Breast epithelium (tissue), 4 donors: ENCODE measurements around the gene CRLF1. TPM values are rescaled to one million over a fixed set of nuclear protein-coding genes. Genes with fewer than 3 reads are reported as not detected.

ENCODE experiments used
- DNase-seq, 2 donors: peaks; one replicate each; pipeline ENCODE4 v3.0.0-alpha.2; 2019; ENCODE audit warnings: low spot score in 2 of 2
- H3K27ac ChIP-seq, 2 donors: fragments of 200-600 bp; sonication (generic) in 1 of 2; one replicate each; pipeline ENCODE4 v1.5.1; 2016 to 2019; ENCODE audit warnings: mild to moderate bottlenecking in 1 of 2
- H3K27me3 ChIP-seq, 2 donors: fragments of 200-600 bp; sonication (generic) in 1 of 2; one replicate each; pipeline versions ENCODE4 v1.5.1 to v1.6.0; 2017 to 2019; ENCODE audit warnings: control low read depth in 1 of 2, mild to moderate bottlenecking in 1 of 2
- H3K36me3 ChIP-seq: fragments of 200-600 bp; one replicate; pipeline ENCODE4 v1.5.1; 2019
- H3K4me1 ChIP-seq, 2 donors: fragments of 200-600 bp; sonication (generic); one replicate each; pipeline ENCODE4 v1.5.1; 2016 to 2019; ENCODE audit warnings: control low read depth in 1 of 2
- H3K4me3 ChIP-seq, 3 donors: fragments of 200-600 bp; sonication (generic); 1 replicate in 2 of 3; 2 replicates in 1 of 3; pipeline ENCODE4 v1.5.1; 2016 to 2019; ENCODE audit warnings: mild to moderate bottlenecking in 3 of 3, moderate library complexity in 2 of 3
- H3K9me3 ChIP-seq, 2 donors: fragments of 200-600 bp; sonication (generic) in 1 of 2; one replicate each; pipeline ENCODE4 v1.5.1; 2016 to 2019; ENCODE audit warnings: control low read depth in 1 of 2
- POLR2A ChIP-seq: fragments of 450-650 bp; IDR thresholded peaks from one replicate; pipeline ENCODE4 v1.6.1; 2016; ENCODE audit warnings: antibody characterized with exemption, mild to moderate bottlenecking, moderate library complexity
- POLR2AphosphoS5 ChIP-seq, 3 donors: sonication (generic); formaldehyde crosslinking; IDR thresholded peaks; one replicate each; pipeline ENCODE4 v1.6.1; 2017; ENCODE audit warnings: antibody characterized with exemption in 3 of 3
- intact Hi-C: fragments of 100-400 bp; cut with DNase I; formaldehyde crosslinking; loops from one replicate; pipeline ENCODE4 v1.15.1; 2023; ENCODE audit warnings: low total_unique reads
- total RNA-seq, 3 donors: library from RNA; depleted of rRNA; stranded (reverse); fragments of >200 nt; gene quantifications; one replicate each; pipeline ENCODE4 v1.1.0, GENCODE V29; 2016
- TF ChIP-seq, protein P1 (sequence below), 3 donors: fragments of 450-650 bp; IDR thresholded peaks; one replicate each; pipeline ENCODE4 v1.5.1; 2016 to 2017; ENCODE audit warnings: antibody characterized with exemption in 3 of 3, mild to moderate bottlenecking in 3 of 3, moderate library complexity in 3 of 3

The CRLF1 gene
- total RNA-seq, 3 donors from 2014 or later: 5.6 to 68.6 (median 21.0) TPM

DNA sequence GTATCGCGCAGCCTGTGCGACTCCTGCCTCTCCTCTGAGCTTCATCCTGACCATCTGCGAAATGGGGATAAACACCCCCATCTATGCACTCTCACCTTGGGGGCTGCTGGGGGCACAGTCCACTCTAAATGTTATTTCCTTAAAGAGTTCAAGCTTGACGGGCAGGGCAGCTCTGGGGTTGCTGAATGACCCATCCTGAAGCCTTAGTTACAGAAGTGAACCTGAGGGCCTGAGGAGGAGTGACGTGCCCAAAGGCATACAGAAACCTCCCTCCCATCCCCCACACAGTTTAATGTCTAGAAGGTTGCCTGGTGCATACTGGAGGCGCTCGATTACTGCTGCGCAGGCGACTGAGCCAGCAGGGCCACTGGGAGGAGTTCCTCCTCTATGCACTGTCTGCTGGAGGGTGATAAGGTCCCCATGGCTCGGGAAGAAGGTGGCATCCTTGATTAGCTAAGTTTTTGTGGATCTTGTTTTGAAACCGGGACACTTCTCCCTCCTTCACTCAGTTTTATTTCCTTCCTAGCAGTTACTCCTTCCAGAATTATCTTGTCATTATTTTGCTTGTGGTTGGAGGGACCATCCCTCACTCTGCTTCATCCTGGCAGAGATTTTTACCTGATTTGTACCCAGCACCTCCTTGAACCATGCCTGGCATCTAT is 62.7 kb downstream of the CRLF1 start:
- intact Hi-C loops: no loop called here

More for the DNA sequence above, 62.7 kb downstream of the CRLF1 start:
- TF ChIP-seq POLR2AphosphoS5 (IDR thresholded peaks at IDR 0.05): no peak
- TF ChIP-seq POLR2A: no peak
- TF ChIP-seq, protein P1, sequence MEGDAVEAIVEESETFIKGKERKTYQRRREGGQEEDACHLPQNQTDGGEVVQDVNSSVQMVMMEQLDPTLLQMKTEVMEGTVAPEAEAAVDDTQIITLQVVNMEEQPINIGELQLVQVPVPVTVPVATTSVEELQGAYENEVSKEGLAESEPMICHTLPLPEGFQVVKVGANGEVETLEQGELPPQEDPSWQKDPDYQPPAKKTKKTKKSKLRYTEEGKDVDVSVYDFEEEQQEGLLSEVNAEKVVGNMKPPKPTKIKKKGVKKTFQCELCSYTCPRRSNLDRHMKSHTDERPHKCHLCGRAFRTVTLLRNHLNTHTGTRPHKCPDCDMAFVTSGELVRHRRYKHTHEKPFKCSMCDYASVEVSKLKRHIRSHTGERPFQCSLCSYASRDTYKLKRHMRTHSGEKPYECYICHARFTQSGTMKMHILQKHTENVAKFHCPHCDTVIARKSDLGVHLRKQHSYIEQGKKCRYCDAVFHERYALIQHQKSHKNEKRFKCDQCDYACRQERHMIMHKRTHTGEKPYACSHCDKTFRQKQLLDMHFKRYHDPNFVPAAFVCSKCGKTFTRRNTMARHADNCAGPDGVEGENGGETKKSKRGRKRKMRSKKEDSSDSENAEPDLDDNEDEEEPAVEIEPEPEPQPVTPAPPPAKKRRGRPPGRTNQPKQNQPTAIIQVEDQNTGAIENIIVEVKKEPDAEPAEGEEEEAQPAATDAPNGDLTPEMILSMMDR (IDR thresholded peaks at IDR 0.05): no peak
- H3K36me3 ChIP-seq: peaks cover 5% of the 10 kb centered on the region
- H3K4me1 ChIP-seq: no peaks in the 10 kb centered on the region
- peak overlapping the region; percentile 76 to 94 (median 89) for H3K4me3 ChIP-seq
- H3K9me3 ChIP-seq: no peaks in the 10 kb centered on the region
- H3K27me3 ChIP-seq: no peaks in the 10 kb centered on the region
- DNase-seq: peak in 1 of 2 donors; percentile 37
- peak overlapping the region; percentile 95 to 99 for H3K27ac ChIP-seq

Other genes starting within 250 kb of the CRLF1 start
- gene GDF15, start 220.6 kb downstream of the CRLF1 start, total RNA-seq: 10 to 100 TPM in 1 of 3 donors, 1 to 10 TPM in 2; 2.7 to 60.3 (median 9.2) TPM
- 10 to 100 TPM in 1 of 3 donors, 1 to 10 TPM in 2; 3.9 to 27.2 (median 7.2) TPM for gene LRRC25, start 209.2 kb downstream of the CRLF1 start, total RNA-seq
- 10 to 100 TPM; 29.4 to 71.8 (median 46.7) TPM for gene SSBP4, start 187.4 kb downstream of the CRLF1 start, total RNA-seq
- gene ISYNA1, start 168.7 kb downstream of the CRLF1 start, total RNA-seq: 10 to 100 TPM in 2 of 3 donors, 1 to 10 TPM in 1; 7.4 to 42.9 (median 40.2) TPM
- 10 to 100 TPM; 13.0 to 22.3 (median 15.7) TPM for gene ELL, start 84.7 kb downstream of the CRLF1 start, total RNA-seq
- gene FKBP8, start 63.2 kb downstream of the CRLF1 start, total RNA-seq: 100 to 1,000 TPM; 214 to 336 (median 294) TPM
- gene KXD1, start 48.9 kb downstream of the CRLF1 start, total RNA-seq: 100 to 1,000 TPM in 2 of 3 donors, 10 to 100 TPM in 1; 92.6 to 140 (median 139) TPM
- gene UBA52, start 34.9 kb downstream of the CRLF1 start, total RNA-seq: 100 to 1,000 TPM; 729 to 865 (median 831) TPM
- 100 to 1,000 TPM in 2 of 3 donors, 10 to 100 TPM in 1; 99.8 to 117 (median 111) TPM for gene REX1BD, start 18.0 kb downstream of the CRLF1 start, total RNA-seq
- 1 to 10 TPM in 2 of 3 donors, not detected in 1; 1.2 to 2.3 TPM for gene TMEM59L, start 6.1 kb upstream of the CRLF1 start, total RNA-seq
- gene KLHL26, start 30.2 kb upstream of the CRLF1 start, total RNA-seq: 10 to 100 TPM in 2 of 3 donors, 1 to 10 TPM in 1; 7.0 to 18.1 (median 14.7) TPM
- gene CRTC1, start 76.9 kb upstream of the CRLF1 start, total RNA-seq: 1 to 10 TPM; 4.8 to 6.1 (median 5.9) TPM
- 1 to 10 TPM; 1.0 to 4.9 (median 2.2) TPM for gene COMP, start 184.5 kb upstream of the CRLF1 start, total RNA-seq
- 10 to 100 TPM; 59.8 to 83.6 (median 75.2) TPM for gene UPF1, start 225.2 kb upstream of the CRLF1 start, total RNA-seq